Measurements from ENCODE around the gene AP4S1.

GRCh38 chr14:31084385-31084784 lies 58.9 kb downstream of the AP4S1 start:
- TF ChIP-seq ZNF274 (IDR thresholded peaks at IDR 0.05; ENCODE audit: low read depth, low read length) (no peak), SUZ12 (IDR thresholded peaks at IDR 0.05; ENCODE audit: extremely low read depth, insufficient read depth, insufficient read length) (no peak), YY1 (IDR thresholded peaks at IDR 0.05; ENCODE audit: insufficient read depth, insufficient read length) (no peak)

Data from NT2/D1 (cell line).